Measurements from ENCODE around the gene ST3GAL4. TPM values are rescaled to one million over a fixed set of nuclear protein-coding genes. Genes with fewer than 3 reads are reported as not detected.
A peak's percentile ranks its signal among the peaks of the same experiment; 100 is the strongest.

ST3GAL4 gene
- total RNA-seq, 1 donor from 2014 or later, result 61.7 TPM

DNA sequence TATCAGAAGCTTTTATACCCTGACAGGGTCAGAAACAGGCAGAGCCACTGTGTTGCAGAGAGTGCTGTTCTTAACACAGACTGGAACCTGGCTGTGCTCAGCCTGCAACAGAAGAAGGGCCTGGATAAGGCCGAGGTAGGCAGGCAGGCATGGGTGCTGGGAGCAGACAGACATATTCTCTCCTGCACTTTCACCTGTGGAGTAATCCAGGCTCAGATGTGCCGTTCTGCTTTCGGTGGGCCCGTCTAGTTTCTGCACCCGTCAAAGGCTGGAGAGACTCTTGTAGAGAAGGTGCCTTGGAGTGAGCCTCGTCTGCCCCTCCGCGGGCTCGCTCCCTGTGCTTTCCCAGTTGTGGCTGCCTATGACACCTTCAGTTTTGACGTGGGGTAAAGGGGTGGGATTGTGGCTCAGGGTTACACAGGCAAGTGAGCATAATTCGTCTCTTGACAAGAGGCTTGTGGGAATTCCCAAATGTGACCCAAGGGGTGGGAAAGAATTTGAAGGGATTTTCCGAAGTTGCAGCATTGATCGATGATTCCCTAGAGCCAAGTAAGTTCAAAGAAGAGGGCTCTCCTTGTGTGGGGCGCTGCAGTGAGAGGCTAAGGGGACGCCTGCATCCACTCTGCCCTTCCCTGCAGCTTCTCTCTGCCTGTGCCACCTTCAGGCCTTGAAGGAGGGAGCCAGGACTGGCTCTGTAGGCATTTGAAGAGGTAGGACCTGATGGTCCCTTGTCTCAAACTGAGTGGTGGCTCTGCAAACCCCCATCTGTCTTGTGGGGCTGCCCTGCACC, 16.2 kb upstream of the ST3GAL4 start:
- Histone ChIP-seq H3K27ac (replicated peaks) (peak overlapping the region; percentile 76), H3K4me3 (no peak overlapping the region), H3K27me3 (ENCODE audit: low read depth) (no peaks in the 10 kb centered on the region), H3K4me1 (peaks cover 77% of the 10 kb centered on the region), H3K9me3 (replicated peaks) (no peaks in the 10 kb centered on the region), H3K36me3 (peaks cover 29% of the 10 kb centered on the region)
- intact Hi-C loops (cut with micrococcal nuclease), result no loop called here
- TF ChIP-seq, protein P1, sequence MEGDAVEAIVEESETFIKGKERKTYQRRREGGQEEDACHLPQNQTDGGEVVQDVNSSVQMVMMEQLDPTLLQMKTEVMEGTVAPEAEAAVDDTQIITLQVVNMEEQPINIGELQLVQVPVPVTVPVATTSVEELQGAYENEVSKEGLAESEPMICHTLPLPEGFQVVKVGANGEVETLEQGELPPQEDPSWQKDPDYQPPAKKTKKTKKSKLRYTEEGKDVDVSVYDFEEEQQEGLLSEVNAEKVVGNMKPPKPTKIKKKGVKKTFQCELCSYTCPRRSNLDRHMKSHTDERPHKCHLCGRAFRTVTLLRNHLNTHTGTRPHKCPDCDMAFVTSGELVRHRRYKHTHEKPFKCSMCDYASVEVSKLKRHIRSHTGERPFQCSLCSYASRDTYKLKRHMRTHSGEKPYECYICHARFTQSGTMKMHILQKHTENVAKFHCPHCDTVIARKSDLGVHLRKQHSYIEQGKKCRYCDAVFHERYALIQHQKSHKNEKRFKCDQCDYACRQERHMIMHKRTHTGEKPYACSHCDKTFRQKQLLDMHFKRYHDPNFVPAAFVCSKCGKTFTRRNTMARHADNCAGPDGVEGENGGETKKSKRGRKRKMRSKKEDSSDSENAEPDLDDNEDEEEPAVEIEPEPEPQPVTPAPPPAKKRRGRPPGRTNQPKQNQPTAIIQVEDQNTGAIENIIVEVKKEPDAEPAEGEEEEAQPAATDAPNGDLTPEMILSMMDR (IDR thresholded peaks at IDR 0.05; ENCODE audit: borderline replicate concordance), result no peak
- no peak for DNase-seq

DNA sequence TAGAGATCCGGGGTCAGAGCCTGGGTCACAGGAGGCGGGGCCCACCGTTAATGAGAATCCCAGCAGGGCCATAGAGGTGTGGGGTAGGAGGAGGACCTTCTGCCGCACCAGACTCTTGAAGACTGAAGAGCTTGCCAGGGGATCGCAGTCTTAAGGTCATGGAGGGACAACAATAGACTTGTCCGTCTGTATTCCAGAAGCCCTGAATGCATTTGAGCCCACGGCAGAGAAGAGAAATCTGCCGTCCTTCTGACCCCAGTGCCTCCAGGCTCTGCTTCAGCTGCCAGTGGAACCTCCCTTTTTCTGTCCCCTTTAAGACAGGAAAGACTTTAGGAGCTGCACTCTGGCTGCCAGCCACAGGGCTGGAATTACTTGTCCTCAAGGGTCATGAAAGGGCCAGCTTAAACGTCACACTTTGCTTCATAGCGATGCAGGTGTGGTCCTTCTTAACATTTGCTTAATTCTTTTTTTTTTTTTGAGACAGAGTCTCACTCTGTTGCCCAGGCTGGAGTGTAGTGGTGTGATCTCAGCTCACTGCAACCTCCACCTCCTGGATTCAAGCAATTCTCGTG, 15.5 kb upstream of the ST3GAL4 start:
- Histone ChIP-seq H3K9me3 (replicated peaks) (no peaks in the 10 kb centered on the region), H3K4me3 (no peak overlapping the region), H3K36me3 (peaks cover 35% of the 10 kb centered on the region), H3K27ac (replicated peaks) (peak overlapping the region; percentile 76), H3K27me3 (ENCODE audit: low read depth) (no peaks in the 10 kb centered on the region), H3K4me1 (peaks cover 73% of the 10 kb centered on the region)
- DNase-seq, result peak; percentile 81
- TF ChIP-seq, protein P1 (IDR thresholded peaks at IDR 0.05; ENCODE audit: borderline replicate concordance), result no peak
- intact Hi-C loops (cut with micrococcal nuclease), result no loop called here

DNA sequence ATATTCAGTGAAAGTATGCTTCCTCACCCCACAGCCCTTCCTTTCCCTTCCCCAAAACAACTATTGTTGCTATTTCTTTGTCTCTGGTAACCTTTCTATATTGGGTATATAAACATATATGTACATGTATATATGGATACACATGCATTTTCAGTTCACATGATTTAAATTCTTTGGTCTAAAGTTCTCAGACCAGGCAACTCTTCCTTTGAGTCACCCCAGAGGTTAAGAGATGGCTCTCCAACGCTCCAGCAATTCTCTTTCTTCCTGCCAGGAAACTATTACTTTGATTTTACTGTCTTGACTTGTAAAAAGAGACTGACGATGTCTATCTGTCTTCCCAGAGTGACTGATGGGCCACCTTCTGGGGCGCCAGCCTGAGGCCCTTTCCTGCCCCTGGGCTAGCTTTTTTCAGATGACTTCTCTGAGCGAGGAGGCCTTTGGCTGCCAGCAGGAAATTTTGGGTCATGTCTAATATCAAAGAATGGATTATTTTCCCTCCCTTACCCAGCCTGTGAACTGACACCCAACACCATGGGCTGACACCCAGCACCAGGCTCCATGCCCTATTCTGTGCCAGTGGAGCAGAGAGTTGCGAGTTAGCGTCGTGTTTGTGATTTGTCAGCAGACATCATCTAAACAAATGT, 14.4 kb upstream of the ST3GAL4 start:
- H3K27me3 ChIP-seq (ENCODE audit: low read depth), result no peaks in the 10 kb centered on the region
- peak overlapping the region; percentile 76 for H3K27ac ChIP-seq (replicated peaks)
- no peak overlapping the region for H3K4me3 ChIP-seq
- TF ChIP-seq, protein P1 (IDR thresholded peaks at IDR 0.05; ENCODE audit: borderline replicate concordance), result no peak
- DNase-seq, result no peak
- intact Hi-C loops (cut with micrococcal nuclease), result no loop called here
- no peaks in the 10 kb centered on the region for H3K9me3 ChIP-seq (replicated peaks)
- peaks cover 74% of the 10 kb centered on the region for H3K4me1 ChIP-seq
- H3K36me3 ChIP-seq, result peaks cover 39% of the 10 kb centered on the region

DNA sequence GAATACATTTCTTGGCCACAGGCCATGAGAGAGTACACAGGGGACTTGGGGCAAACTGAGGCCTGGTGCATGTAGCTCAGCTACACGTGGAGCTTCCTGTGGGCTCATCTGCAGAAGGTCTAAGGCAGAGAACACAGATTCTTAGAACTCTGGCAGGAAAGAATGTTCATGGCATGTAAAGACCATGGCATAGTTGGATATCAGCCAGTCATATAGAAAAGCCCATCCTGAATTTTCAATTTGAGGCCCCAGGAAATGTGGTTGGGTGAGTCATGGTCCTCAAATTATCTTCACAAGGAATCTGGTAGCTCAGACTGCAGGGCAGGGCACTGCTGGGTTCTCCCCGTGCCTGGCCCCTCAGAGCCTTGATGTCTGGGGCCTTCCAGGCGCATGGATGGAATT, 13.7 kb upstream of the ST3GAL4 start:
- no peak for DNase-seq
- TF ChIP-seq, protein P1 (IDR thresholded peaks at IDR 0.05; ENCODE audit: borderline replicate concordance), result no peak
- Histone ChIP-seq H3K4me3 (no peak overlapping the region), H3K9me3 (replicated peaks) (no peaks in the 10 kb centered on the region), H3K4me1 (peaks cover 74% of the 10 kb centered on the region), H3K27ac (replicated peaks) (no peak overlapping the region), H3K36me3 (peaks cover 39% of the 10 kb centered on the region), H3K27me3 (ENCODE audit: low read depth) (no peaks in the 10 kb centered on the region)
- intact Hi-C loops (cut with micrococcal nuclease), result no loop called here

DNA sequence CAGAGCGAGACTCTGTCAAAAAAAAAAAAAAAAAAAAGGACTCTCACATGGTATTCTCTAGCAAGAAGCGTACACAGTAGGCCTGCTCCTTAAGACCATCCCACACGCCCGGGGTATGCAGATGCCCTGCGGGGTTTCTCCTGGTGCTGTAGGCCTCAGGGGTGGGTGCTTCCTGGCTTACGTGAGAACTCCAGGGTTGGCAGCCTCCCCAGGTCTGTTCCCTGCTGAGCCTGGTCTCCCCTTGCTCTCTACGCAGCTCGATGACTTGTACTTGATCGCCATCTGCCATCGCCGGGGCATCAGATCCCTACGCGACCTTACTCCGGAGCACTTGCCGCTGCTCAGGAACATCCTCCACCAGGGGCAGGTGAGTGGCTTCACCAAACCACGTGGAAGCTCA, 12.4 kb upstream of the ST3GAL4 start:
- DNase-seq, result no peak
- Histone ChIP-seq H3K27me3 (ENCODE audit: low read depth) (no peaks in the 10 kb centered on the region), H3K27ac (replicated peaks) (no peak overlapping the region), H3K4me3 (no peak overlapping the region), H3K9me3 (replicated peaks) (no peaks in the 10 kb centered on the region), H3K4me1 (peaks cover 74% of the 10 kb centered on the region), H3K36me3 (peaks cover 39% of the 10 kb centered on the region)
- TF ChIP-seq, protein P1 (IDR thresholded peaks at IDR 0.05; ENCODE audit: borderline replicate concordance), result no peak
- intact Hi-C loops (cut with micrococcal nuclease), result no loop called here

All from left ventricle myocardium inferior (tissue), 1 donor.